Fibroblast of villous mesenchyme (primary cell): Measurements from ENCODE around the gene FAM193B. TPM values are rescaled to one million over a fixed set of nuclear protein-coding genes. Genes with fewer than 3 reads are reported as not detected.

Source experiments
- DNase-seq: peaks from one replicate; pipeline ENCODE4 v3.0.0-alpha.2; 2010; ENCODE audit warnings: low read depth
- H3K4me3 ChIP-seq: 2 replicates; pipeline ENCODE4 v1.5.1; 2011; ENCODE audit warnings: low read depth, mild to moderate bottlenecking, low read length
- total RNA-seq: library from RNA; depleted of rRNA; stranded (reverse); fragments of >200 nt; gene quantifications from 2 replicates; pipeline ENCODE4 v1.2.3, GENCODE V29; 2012
- TF ChIP-seq, protein P1 (sequence below): IDR thresholded peaks from 2 replicates; pipeline ENCODE4 v1.5.1; 2012; ENCODE audit warnings: low read depth, mild to moderate bottlenecking, low read length; ENCODE audit not compliant: insufficient read depth

FAM193B gene
- total RNA-seq, 1 donor, result 26.3 TPM

DNA sequence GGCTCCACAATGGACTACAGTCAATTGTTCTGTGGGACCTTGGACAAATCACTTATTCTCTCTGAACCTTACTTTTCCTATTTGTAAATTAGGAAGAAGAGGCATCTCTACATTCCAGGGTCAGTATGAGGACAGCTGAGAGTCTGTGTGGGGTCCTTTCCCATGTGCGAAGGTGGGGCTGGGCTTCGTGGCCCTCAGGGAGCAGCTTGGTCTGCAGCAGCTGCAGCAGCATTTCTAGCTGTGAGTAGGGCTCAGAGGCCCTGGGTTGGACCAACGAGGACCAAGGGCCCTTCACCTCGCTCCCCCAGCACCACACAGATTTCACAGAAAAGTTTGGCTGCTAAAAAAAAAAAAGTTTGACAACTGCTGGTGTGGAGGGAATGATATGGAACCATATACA, 28.2 kb downstream of the FAM193B start:
- no peak for DNase-seq
- no peak overlapping the region for H3K4me3 ChIP-seq
- TF ChIP-seq, protein P1, sequence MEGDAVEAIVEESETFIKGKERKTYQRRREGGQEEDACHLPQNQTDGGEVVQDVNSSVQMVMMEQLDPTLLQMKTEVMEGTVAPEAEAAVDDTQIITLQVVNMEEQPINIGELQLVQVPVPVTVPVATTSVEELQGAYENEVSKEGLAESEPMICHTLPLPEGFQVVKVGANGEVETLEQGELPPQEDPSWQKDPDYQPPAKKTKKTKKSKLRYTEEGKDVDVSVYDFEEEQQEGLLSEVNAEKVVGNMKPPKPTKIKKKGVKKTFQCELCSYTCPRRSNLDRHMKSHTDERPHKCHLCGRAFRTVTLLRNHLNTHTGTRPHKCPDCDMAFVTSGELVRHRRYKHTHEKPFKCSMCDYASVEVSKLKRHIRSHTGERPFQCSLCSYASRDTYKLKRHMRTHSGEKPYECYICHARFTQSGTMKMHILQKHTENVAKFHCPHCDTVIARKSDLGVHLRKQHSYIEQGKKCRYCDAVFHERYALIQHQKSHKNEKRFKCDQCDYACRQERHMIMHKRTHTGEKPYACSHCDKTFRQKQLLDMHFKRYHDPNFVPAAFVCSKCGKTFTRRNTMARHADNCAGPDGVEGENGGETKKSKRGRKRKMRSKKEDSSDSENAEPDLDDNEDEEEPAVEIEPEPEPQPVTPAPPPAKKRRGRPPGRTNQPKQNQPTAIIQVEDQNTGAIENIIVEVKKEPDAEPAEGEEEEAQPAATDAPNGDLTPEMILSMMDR, result no peak

DNA sequence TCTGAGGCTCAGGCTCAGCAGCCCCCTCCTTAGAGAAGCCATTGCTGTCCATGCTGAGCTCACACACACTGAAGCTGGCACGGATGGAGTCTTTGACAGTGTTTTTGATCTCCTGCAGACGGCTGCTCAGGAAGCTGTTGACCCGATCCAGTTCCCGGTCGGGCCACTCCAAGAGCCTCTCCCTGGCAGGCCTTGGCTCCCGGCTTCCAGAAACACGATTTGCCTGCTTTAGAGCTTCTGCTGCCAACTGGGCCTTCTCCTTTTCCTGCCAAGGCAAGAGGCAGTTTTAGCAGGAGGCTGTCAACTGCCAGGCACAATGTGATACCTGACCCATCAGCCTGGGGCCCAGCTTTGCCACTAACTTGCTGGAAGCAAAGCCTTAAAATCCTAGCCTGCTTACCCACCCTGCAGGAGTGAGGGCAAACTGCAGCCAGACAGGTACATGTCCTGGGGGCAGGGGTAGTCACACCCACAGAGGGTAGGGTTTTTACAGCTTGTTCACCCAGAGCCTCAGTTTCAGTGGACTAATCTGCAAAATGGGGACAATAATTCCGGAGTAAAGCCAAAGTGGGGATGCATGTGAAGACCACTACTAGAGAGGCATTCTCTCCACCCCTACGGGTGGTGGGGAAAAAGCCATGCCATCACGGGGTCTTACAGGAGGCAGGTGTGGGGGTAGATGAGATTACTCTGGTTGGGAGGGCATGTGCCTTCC, 29.3 kb downstream of the FAM193B start:
- DNase-seq, result no peak
- no peak overlapping the region for H3K4me3 ChIP-seq
- TF ChIP-seq, protein P1, result no peak

DNA sequence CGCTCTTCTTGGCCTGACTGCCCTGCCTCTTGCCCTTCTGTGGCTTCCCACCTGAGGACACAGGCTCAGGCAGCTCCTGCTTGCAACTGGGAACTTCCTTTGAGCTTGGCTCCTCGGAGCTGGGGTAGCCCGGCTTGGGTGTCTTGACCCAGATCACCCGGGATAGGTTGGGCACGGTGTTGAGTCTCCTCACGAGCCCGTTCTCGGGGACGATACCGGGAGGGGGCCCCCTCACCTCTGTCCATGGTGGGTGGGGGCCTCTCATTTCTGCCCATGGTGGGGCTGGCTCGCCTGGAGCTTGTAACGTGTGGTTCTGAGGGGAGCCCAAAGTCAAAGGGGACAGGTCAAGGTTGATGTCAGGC, 29.8 kb downstream of the FAM193B start:
- DNase-seq, result no peak
- TF ChIP-seq, protein P1, result no peak
- no peak overlapping the region for H3K4me3 ChIP-seq

DNA sequence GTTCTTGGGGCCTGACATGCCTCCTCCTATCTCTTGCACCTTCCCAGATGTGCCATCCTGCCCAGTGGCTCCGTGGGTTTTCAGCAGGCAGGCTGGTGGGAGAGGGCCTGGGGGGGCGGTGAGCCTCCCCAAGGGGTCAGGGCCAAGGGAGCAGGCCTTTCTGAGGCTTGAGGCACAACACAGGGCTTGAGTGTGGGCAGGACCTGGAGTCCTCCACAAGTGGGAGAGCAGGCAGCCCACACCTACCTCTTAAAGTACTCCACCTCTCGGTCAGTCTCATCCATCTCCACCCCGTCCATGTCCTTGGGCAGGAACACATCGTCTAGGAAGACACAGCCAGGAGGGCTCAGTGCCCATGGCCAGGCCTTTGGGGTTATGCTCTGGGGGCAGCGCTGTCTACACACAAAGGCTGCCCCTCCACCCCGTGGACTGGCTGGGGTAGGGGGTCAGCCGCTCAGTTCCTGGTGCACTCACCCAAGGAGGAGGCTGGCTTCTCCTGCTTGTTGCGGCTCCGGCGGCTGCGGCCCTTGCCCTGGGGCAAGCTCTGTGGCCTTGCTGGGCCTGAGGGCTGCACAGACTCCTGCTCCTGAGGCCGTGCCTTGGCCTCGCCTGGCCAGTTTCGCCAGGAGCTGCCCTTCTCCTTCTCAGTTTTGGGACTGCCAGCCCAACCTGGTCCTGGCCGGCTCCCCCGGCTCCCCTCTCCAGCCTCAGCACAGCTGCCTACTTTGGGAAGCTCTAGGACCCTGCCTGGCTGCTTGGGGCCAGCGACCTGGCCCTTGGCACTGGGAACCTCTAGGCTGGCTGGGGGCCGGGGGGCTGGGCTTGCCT, 30.4 kb downstream of the FAM193B start:
- TF ChIP-seq, protein P1, result no peak
- H3K4me3 ChIP-seq, result no peak overlapping the region
- DNase-seq, result no peak

DNA sequence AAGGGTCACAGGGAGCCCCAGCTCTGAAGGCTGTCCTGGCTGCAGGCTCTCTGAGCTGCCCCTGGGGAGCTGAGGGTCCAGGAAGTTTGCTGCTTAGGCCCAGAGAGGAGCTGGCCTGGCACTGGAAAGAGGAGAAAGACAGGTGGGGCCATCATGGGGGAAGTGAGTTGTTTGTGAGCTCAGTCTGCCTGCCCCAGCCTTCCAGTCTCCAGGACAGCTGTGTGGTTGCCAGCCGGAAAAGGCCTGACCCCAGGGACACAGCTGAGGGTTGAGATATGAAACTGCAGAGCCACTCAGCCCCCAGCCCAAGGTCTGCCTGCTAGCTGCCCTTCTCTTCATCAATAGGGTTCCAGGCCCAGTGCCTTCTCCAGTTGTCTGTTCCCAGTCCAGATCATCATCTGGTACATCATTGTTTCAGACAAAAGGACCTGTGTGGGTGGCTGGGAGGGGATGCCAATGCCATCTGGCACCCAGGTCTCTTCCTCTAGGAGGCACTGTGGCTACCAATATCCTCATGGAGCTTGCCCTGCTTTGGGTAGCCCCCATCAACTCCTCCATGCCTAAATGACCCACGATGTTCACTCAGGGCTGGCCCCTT, 33.3 kb downstream of the FAM193B start:
- TF ChIP-seq, protein P1, result no peak
- no peak overlapping the region for H3K4me3 ChIP-seq
- DNase-seq, result no peak

DNA sequence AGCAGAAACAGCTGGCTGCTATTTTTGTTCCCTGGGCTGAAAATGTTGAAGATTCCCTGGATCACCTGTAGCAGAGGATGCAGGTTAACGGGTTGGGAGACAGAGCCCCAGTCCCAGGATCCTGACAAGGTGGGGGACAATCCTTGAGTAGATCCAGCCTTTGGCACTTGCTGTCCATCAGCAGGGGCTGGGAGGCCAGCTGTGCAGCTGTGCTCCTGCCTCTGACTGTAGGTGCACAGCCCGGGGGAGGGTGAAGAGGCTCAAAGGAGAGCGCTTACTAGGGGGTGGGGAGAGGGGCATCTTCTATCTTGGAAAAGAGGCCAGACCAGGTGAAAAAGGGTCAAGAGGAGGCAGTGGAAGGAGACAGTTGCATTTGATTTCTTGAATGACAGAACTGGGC, 34.1 kb downstream of the FAM193B start:
- TF ChIP-seq, protein P1, result no peak
- no peak for DNase-seq
- no peak overlapping the region for H3K4me3 ChIP-seq
